ENCODE results near the gene SAA1. TPM values are rescaled to one million over a fixed set of nuclear protein-coding genes. Genes with fewer than 3 reads are reported as not detected.

Gene SAA1
- total and polyA plus RNA-seq, 10 of the 15 experiments (the other 5 are each of a cell fraction or from before 2014, with no cell fraction given): 0.36 to 6.9 TPM; not detected in 8

- Histone ChIP-seq H3K9me3 (replicated peaks; ENCODE audit: control insufficient read depth, insufficient read depth, low read length) (no peaks in the 10 kb centered on the region), H2AFZ (ENCODE audit: control insufficient read depth, low read depth, low read length) (no peak overlapping the region), H3K4me1 (ENCODE audit: control insufficient read depth, insufficient read depth, low read length) (peaks cover 22% of the 10 kb centered on the region), H3K36me3 (ENCODE audit: control insufficient read depth in 2 of 2, insufficient read depth in 2 of 2, low read length in 1 of 2) (peaks cover 2 to 30% of the 10 kb centered on the region in 2 experiments), H3K9ac (ENCODE audit: control insufficient read depth, insufficient read depth, low read length) (no peak overlapping the region), H3K27me3 (replicated peaks in 1 of 2; ENCODE audit: control insufficient read depth in 2 of 2, insufficient read depth in 2 of 2, low read length in 1 of 2) (no peaks in the 10 kb centered on the region), H3K79me2 (ENCODE audit: control insufficient read depth, insufficient read depth, low read length) (peaks cover 43% of the 10 kb centered on the region), H3K4me2 (ENCODE audit: control insufficient read depth, insufficient read depth) (0 out of 2 replicates have a peak overlapping the region, but pooled peaks have one; percentile 13), H4K20me1 (ENCODE audit: control insufficient read depth, insufficient read depth) (no peaks in the 10 kb centered on the region), H3K27ac (ENCODE audit: control insufficient read depth, insufficient read depth) (peak overlapping the region; percentile 40), H3K4me3 (no peak overlapping the region)
- SMC1A ChIA-PET (ENCODE audit: uncharacterized antibody, unreplicated experiment): interaction anchor here (0.6 to 5.4 kb wide), 8 partner anchors 8 to 275 kb away, joined by 3 to 40 read pairs (median 4); partner anchors contain the start of gene HPS5
- DNase-seq (ENCODE audit: low read depth, low spot score) (no peak), ATAC-seq (peak; percentile 35), FAIRE-seq (peak; percentile 31)
- intact Hi-C loops (cut with micrococcal nuclease; ENCODE audit: unreplicated experiment): no loop called here
- BruUV-seq (replicated peaks): no TSS peak
- CTCF ChIA-PET: interaction anchor here (0.8 to 2.2 kb wide), 5 partner anchors 9 to 69 kb away, joined by 3 to 8 read pairs (median 3); partner anchors contain the start of genes GTF2H1 and HPS5
- POLR2A ChIA-PET: interaction anchor here (0.6 to 2.4 kb wide), 7 partner anchors 9 to 30 kb away, joined by 3 to 13 read pairs (median 3); partner anchors contain the start of genes GTF2H1 and HPS5
- 68% methylated on average over 2 of the region's 2 CpGs for WGBS (ENCODE audit: insufficient coverage, insufficient replicate concordance, low lambda C conversion rate, missing lambda C conversion rate)
- in situ Hi-C loops (cut with MboI): no loop called here
- RAD21 ChIA-PET (ENCODE audit: unreplicated experiment): interaction anchor here (0.6 to 6.1 kb wide), 8 partner anchors 18 to 453 kb away, joined by 3 to 29 read pairs (median 3); partner anchors contain the start of genes LDHA and TSG101
- no peak for TF ChIP-seq BRCA1 (IDR thresholded peaks at IDR 0.05; ENCODE audit: low read depth, low read length)
- no peak for TF ChIP-seq RAD21 (IDR thresholded peaks at IDR 0.05; ENCODE audit: insufficient read depth, low read depth, low read length)
- TF ChIP-seq NKRF (conservative IDR thresholded peaks at IDR 0.05): no peak
- TF ChIP-seq TCF3 (IDR thresholded peaks at IDR 0.05; ENCODE audit: borderline replicate concordance, insufficient read depth, low read depth, low read length): no peak
- no peak for TF ChIP-seq ATF3 (IDR thresholded peaks at IDR 0.05; ENCODE audit: borderline replicate concordance, extremely low read depth, low read depth, low read length)
- no peak for TF ChIP-seq ASH2L (IDR thresholded peaks at IDR 0.05; ENCODE audit: borderline replicate concordance, low read depth)
- TF ChIP-seq ZBTB11 (CRISPR knock-in tag; IDR thresholded peaks at IDR 0.05): no peak
- no peak for TF ChIP-seq NFYA (IDR thresholded peaks at IDR 0.05; ENCODE audit: borderline replicate concordance, low read depth, low read length)
- peak in 1 of 2 experiments; percentile 72; a peak in 2 of 3 replicates for TF ChIP-seq EGR1 (IDR thresholded peaks at IDR 0.05; ENCODE audit: borderline replicate concordance in 1 of 2, low read depth in 2 of 2, low read length in 2 of 2)
- peak; percentile 59 for TF ChIP-seq SPI1 (IDR thresholded peaks at IDR 0.05; ENCODE audit: borderline replicate concordance, insufficient read depth, low read depth, low read length)
Measured at GRCh38 chr11:18312663-18313420, 46.8 kb downstream of the SAA1 start.

Measured in GM12878 (cell line).